GM19397 (cell line): Measurements from ENCODE around the gene IER2.

Source experiments
- ATAC-seq: cut with Tn5 transposase; IDR thresholded peaks from one replicate; pipeline ENCODE4 v1.9.1; 2021; ENCODE audit warnings: mild to moderate bottlenecking, moderate library complexity; ENCODE audit not compliant: unreplicated experiment

Gene IER2, protein sequence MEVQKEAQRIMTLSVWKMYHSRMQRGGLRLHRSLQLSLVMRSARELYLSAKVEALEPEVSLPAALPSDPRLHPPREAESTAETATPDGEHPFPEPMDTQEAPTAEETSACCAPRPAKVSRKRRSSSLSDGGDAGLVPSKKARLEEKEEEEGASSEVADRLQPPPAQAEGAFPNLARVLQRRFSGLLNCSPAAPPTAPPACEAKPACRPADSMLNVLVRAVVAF

DNA sequence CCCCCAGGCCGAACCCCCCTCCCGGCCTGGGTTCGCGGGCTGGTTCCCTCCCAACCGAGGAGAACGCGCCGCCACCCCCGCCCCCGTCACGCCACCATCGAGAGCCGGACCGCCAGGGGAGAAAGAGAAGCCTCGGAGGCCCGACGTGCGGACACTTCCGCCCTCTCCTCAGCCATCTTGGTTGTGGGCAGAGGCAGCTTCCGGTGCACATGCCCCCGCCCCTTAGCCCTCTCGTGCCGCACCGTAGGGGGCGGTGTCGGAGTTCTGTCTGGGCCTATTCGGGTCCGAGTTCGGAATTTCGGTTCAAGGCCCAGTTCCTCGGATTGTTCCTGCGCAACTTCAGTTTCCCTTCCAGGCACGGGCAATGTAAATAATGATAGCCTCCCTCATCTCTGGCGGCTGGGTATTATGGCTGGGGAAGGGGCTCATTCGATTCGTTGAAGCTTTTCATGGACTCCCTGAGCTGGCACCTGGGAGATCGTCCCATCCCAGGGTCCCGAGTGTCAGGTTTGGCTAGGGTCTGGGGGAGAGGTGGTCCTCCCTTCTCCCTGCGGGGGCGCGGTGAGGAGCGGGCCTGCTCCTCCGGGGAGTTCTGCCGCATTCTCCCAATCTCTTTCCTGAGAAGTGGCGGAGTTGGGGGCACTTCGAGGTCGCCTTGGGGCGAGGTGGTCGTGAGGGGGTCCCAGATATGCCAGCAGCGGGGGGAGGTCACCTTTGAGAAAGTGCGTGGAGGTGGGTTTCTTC is at the start of gene IER2, which contains the start of gene STX10:
IER2 (plus strand) TSS at position 225 of the 744 bp plus-strand sequence. CDS start 2,776 bp downstream, outside the sequence.
STX10 (minus strand) TSS at position 189 of the 744 bp plus-strand sequence. CDS start 202 bp downstream, outside the sequence.
- peak; percentile 38 for ATAC-seq

DNA sequence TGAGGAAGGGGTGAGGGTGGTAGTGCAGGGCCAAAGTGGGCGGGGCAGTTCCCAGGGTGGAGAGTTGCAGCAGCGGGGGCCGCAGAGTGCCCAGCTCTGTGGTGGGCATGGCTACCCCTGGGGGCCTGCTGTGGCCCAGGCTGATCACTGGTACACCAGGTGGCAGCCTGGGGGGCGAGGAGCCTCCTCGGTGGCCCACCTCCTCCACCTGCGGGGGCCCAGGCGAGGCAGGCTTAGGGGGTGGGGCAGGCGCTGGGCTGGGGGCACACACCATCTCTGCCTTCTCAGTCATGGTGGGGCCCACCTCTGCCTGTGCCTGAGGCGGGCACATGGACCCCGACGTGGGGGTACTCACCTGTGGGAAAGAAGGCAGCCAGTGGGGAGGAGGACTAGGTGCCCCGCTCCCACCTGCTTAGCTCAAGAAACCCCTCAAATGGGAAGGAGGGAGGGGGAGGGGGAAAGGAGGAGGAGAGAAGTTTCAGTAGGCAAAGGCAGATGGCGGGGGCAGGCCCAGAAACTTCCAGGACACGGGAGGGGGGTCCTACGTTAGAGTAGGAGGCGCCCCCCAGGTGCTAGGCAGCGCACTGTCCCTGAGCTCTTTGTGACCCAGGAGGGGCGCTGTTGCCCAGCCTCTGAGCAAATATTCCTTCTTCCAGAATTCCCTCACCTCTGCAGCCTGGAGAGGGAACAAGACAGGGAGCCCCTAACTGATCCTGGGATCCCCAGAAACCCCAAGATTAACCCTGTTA is 49.2 kb upstream of the IER2 start:
- ATAC-seq = no peak

DNA sequence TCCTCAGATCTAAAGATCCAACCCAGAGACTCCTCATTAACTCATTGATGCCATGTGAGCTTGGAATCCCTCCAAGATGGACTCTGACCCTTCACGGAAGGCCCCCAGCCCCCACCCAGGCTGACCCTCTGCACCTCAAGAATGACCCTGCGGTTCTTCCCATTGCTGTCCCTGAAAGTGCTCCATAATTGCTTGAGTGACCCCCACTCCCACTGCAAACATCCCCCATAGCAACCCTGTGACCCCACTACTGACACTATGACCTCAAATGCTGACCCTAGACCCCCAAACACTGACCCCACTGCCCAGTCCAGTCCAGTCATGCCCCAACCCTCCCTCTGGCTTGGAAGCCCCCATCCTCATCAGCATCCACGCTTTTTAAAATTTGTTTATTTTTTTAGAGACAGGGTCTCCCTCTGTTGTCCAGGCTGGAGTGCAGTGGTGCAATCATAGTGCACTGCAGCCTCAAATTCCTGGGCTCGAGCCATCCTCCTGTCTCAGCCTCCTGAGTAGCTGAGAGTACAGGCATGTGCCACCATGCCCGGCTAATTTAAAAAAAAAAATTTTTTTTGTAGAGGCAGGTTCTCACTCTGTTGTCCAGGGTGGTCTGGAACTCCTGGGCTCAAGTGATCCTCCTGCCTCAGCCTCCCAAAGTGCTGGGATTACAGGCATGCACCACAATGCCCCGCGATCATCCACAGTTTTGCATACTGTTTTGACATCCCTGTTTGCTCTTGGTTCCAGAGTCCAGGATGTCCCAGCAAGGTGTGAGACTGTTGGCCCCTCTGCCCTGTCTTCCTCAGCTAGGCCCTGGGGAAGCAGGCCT is 48.4 kb upstream of the IER2 start:
- no peak for ATAC-seq

DNA sequence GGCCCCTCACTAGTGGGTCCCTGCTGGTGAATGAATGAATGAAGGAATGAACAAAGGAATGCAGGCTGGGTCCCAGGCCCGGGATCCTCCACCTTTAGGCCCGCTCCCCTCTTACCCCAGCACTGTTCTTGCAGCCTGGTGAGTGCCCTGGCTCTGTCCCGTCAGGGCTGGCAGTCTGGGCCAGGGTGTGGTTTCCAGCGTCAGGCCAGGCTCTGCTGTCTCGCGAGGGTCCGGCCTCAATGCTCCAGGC is 47.9 kb upstream of the IER2 start:
- no peak for ATAC-seq

DNA sequence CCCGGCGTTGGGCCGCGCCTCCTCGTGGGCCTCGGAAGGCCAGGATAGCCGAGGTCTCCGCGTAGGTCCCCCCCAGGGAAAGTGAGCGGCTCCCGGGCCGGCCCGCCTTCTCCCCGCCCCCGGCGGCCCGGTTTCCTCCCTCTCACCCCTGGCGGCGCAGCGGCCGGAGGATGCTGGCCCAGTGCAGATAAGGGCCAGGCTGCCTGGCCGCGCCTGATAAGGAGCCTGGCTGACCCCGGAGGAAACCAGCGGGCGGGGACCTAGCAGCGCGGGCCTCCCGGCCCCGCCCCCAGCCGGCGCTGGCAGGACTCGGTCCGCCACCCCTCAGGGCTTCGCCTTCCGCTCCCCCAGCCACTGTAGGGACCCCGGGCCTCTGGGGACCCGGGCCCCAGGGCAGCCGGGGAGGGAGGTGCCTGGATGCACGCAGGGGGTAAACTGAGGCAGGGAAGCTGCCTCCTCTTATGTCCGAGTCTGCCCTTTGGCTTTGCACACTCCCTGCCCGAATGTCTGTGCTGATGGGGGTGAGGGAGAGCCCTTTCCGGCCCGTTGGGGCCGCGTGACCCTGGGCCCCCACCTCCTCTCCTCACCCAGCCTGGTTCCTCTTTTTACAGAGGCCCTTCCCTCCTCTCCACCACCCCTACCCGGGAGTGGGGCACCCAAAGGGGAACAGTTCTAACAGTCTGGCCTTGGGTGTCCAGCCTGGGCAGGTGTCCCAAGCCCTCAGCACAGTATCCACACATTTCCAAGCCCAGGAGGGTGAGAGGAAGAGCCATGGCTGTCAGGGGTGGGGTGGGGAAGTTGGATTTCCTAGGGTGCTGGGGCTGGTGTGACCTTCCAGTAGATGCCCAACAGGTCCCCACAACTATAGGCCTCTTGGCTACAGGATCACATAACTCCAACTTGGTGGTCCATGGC is 47.3 kb upstream of the IER2 start, which contains the start of gene LYL1:
LYL1 (minus strand) TSS at position 193 of the 915 bp plus-strand sequence. CDS start 1,687 bp downstream, outside the sequence.
- ATAC-seq = peak; percentile 51

DNA sequence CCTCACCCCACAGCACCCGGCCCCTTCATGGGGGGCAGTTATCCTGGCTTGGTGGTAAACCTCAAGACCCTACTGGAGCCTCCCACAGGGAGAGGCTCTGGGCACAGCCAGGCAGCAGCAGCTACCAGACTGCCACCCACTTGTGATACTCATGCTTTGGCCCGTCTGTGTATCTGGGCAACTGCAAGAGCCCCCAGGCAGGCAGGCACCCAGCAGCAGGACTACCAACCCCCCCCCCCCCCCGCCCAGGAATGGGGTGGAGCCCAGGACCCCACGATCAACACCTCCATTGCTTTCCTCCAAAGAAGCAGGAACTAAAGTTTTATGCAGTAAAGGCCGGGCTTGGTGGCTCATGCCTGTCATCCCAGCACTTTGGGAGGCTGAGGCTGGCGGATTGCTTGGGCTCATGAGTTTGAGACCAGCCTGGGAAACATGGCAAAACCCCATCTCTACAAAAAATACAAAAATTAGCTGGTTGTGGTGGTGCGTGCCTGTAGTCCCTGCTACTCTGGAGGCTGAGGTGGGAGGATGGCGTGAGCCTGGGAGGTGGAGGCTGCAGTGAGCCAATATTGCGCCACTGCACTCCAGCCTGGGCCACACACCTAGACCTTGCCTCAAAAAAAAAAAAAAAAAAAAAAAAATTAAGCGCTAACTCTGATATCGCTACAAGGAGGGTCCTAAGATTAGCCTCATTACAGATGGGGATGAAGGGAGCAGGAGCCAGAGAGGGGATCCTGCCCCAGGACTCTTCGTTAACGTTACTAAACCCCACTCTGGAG is 46.4 kb upstream of the IER2 start:
- ATAC-seq = no peak

DNA sequence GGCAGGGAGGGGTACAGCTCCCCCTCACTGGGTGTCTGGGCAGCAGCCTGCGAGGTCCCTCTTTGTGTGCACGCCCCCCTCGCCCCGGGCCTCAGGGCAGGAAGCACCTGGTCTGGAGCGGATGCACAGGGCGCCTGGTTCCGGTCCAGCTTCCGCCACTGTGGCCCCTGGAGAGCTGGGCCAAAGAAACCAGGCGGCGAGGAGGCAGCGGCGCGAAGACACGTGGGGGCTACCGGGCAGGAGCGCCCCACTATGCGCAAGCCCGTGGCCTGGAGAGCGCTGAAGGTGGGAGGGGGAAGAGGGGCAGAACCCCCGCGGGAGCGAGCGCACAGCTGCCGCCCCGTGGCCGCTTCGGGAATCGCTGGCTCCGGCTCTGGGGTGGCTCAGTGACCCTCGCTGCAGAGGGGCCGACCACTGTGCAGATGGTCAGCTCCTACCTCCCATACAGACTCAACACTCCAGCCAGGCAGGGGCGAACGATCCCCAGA is 45.8 kb upstream of the IER2 start:
- ATAC-seq = peak; percentile 33

DNA sequence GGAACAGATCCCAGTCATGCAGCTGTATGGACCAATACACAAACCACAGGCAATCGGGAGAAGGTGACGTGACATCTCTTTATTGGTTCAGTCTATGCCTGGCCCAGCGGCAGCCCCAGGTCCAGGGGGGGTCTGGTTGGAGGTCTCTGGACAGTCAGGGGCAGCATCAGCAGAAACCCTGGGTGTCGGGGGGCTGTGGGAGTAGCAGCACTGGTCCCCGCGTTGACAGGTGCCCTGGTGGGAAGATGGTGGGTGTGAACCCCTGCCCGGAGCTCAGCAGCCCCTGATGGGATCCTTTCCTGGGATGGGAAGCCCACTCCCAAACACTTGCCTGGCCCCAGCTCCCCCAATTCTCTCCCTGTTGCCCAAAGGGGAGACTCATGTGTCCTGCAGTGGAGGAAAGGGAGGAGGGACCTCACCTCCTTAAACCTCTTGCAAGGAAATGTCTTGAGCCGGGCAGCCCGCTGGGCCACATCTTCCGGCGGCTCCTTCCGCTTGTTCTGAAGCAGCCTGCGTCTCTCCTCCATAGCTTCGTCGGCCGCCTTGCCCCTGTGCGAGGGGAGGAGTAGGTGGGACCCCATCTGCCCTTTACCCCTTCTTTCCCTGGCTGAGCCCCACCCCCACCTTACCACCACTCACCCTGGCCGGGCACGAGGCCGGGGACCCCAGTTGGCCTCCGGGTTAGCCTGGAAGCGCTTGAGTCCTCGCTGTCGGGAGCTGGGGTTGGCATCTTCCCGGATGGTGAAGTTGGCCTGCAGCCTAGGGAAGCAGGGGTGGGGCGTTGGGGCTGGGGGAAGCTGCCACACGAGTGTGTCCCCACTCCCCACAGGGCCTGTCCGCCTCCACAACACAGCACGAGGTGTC is 45.1 kb upstream of the IER2 start:
- ATAC-seq = no peak

DNA sequence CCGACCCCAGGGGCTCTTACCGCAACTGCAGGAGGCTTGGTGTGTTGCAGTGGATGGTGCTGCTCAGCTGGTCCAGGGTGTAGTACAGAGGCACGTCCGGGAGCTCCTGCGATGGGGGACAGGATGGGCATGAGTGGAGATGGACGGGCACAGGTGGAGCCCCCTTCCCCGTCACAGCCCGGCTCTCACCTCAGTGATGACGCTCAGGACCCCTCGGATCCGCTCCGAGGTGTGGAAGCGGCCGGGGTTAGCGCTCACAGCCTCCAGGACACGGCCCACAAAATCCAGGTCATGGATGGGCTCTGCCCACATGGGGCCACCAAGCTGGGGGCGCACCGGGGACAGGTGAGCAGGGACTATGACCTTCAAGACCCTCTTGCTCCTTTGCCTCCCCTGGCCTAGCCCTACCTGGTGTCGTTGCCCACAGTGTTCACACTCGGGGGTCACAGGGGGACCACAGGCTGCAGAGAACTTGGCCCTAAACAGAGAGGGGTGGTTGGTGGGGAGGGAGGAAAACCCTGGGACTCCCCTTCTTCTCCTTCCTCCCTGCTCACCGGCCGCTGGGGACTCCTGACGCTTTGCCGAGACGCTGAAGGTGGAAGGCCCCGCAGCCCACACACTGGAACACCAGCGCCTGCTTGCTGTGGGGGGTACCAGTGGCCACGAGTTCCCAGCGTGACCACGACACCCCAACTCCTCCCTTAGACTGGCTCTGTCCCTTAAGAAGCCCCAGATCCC is 40.7 kb upstream of the IER2 start:
- ATAC-seq = no peak

DNA sequence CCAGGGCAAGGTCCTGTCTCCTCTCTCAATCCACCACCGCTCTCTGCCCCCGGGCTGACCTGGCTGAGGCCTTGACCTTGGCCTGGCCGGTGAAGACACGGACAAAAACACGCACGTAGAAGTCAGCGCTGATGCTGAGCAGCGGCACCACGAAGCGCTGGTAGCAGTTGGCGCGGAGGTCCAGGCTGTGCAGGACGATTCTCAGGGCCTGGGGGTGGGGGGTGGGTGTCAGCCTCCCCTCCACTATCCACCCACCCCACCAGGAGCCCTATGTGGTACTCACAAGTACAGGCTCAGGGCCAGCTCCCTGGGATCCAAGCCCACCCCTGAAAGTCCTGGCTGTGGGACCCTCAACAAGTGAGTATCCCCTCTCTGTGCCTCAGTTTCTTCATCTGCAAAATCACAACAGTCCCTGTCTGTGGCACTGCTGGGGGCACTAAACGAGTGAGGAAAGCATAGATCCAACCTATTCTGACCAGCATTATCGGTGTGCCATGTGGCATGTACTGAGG is 40.1 kb upstream of the IER2 start:
- ATAC-seq = no peak

DNA sequence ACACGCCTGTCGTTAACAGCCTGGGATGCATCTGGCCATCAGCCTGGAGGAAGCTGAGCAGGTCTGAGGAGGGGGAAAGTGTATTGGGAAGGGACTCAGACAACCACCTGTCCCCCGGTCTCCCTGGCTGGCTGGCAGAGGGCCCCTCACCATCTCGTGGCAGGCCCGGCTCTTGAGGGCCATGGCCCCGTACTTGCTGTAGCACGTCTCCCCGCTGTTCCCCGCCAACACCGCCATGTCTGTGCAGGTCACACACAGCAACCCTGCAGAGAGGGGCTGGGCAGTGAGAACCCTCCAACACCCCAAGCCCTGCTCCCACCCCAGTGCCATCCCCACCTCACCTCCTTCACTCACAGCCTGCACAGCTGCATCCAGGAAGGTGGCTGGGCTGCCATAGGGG is 37.7 kb upstream of the IER2 start:
- ATAC-seq = no peak

DNA sequence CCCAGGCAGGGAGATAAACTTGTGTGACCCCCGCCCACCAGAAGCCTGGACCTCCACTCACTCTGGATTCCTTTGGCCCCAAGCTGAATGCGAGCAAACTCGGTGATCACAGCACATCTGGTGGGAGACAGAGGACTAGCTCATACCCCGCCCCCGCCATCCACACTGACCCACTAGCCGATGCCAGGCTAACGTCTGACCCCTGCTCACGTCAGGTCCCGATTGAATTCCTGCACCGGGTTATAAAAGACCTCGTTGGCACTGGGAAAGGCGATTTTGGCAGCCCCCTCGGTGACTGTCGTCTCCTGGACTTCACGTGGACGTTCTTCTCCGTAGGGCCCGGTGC is 34.3 kb upstream of the IER2 start:
- ATAC-seq = no peak

DNA sequence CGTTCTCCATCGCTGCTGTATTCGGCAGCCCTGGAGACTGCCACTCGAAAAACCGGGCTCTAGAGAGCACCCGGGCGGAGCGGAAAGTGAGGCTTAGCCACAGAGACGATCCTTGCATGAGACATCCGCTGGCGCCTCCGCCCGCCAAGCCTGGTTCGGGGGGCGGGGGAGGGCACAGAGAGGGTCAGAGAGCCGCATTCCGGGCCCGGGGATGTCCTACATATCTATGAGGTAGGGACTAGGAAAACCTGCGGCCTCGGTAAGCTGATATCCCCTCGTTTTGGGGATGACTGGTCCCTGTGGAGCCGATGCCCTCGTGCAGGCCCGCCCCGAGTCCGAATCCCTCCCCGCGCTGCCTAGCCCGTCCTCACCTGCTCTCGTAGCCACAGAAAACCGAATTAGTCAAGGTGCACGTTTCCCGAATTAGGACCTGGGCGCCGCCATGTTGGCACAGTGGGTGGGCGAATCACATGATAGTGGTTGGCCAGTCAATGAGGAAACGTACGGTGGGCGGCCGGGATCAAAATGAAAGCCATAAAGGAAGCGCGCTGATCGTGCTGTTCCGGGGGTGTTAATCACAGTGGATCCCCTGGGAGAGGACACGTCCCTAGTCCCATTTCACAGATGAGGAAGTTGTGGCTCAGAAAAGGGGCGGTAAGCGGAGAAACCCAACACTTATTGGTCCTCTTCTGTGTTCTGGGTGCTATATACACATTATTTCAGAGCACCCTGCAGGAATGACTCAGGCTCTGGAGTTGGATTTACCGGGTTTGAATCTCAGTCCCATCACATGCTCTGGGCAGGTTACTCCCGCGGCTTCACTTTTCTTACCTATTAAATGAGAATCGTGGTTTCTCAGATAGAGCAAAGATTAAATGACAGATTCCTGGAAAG is 33.7 kb upstream of the IER2 start, which contains the start of gene TRMT1:
TRMT1 (minus strand) TSS at position 459 of the 894 bp plus-strand sequence; CDS start at position 118, 341 bp downstream.
- ATAC-seq = peak; percentile 45

DNA sequence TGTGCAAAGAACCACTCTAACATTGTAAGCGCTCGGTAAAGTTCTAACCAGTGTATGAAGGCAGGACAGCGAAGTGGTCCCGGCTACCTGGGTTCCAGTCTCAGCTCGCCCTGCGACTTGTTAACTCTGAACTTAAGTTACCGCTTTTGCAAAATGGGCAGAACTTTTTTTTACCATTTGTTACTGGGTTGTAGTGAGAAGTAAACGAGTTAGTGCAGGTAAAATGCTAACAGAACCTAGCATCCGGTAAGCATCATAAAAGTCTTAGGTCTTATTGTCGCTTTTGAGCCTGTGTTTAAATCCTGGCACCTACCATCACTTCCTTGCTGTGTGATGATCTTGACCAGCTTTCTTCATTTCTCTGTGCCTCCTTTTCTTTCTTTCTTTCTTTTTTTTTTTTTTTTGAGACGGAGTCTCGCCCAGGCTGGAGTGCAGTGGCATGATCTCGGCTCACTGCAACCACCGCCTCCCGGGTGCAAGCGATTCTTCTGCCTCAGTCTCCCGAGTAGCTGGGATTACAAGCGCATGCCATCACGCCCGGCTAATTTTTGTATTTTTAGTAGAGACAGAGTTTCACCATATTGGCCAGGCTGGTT is 32.9 kb upstream of the IER2 start:
- ATAC-seq = peak; percentile 10

DNA sequence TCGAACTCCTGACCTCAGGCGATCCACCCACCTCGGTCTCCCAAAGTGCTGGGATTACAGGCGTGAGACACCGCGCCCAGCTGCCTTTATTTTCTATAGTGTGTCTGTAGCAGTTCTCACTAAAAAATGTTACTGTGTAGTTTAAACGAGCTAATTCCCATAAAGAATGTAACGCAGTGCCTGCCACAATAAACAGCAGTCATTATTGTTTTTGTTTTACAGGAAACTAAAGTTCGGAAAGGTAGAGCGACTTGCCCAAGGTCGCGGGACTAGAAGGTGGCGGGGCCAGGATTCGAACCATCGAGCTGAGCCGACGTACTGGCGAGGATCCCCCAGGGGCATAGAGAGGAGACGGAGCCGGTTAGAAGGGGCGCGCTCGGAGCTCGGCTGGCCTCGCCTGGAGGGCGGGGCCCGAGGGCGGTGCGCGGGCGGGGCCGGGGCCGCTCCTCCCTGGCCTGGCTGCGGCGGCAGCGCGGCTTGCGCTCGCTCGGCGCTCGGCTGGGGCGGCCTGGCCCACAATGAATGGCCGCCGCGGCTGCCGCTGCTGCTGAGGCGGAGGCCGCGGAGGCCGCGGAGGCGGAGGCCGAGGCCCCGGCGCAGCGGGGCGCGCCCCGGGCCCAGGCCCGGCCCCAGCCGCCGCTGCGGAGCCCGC is 32.3 kb upstream of the IER2 start, which contains the start of gene NACC1:
NACC1 (plus strand) TSS at position 493 of the 652 bp plus-strand sequence. CDS start 16,944 bp downstream, outside the sequence.
- peak; percentile 71 for ATAC-seq
